ENCODE results near the gene TMEM256. TPM values are rescaled to one million over a fixed set of nuclear protein-coding genes. Genes with fewer than 3 reads are reported as not detected.

TMEM256 gene
- total and polyA plus RNA-seq, 11 donors = 51.9 to 195 (median 69.8) TPM

GRCh38 chr17:7431231-7431630 lies 27.3 kb upstream of the TMEM256 start:
- Histone ChIP-seq H3K27me3 (peaks cover 0 to 3% (median 0%) of the 10 kb centered on the region in 9 donors), H3K27ac (no peak overlapping the region), H3K4me3 (no peak overlapping the region), H3K9me3 (no peaks in the 10 kb centered on the region), H3K4me1 (peaks cover 0 to 16% (median 9%) of the 10 kb centered on the region in 12 donors), H3K36me3 (no peaks in the 10 kb centered on the region)
- WGBS, 4 donors = 74 to 100% (median 91%) methylated on average over 1 of the region's 1 CpG
- ATAC-seq = no peak
- intact Hi-C loops (cut with DNase I) = loop anchor here in 1 of 10 donors (10.0 kb wide), 2 partner anchors 54 to 76 kb away; partner anchors contain the start of genes KCTD11, POLR2A, SLC35G6 and TMEM95
- TF ChIP-seq CTCF (IDR thresholded peaks at IDR 0.05) (no peak), POLR2A (IDR thresholded peaks at IDR 0.05) (no peak)
- DNase-seq = peak in 1 of 5 donors; percentile 16

- intact Hi-C loops (cut with DNase I) = loop anchor here in 2 of 10 donors (10.0 kb wide), 3 partner anchors 55 to 75 kb away; partner anchors contain the start of genes KCTD11 (in 1 of the 2), POLR2A (in 1 of the 2), SLC35G6 (in 1 of the 2) and TMEM95 (in 1 of the 2)
- Histone ChIP-seq H3K27ac (no peak overlapping the region), H3K27me3 (no peaks in the 10 kb centered on the region), H3K36me3 (no peaks in the 10 kb centered on the region), H3K4me1 (peaks cover 0 to 2% (median 0%) of the 10 kb centered on the region in 12 donors), H3K9me3 (no peaks in the 10 kb centered on the region), H3K4me3 (no peak overlapping the region)
- TF ChIP-seq POLR2A (IDR thresholded peaks at IDR 0.05) = no peak
- no peak for TF ChIP-seq CTCF (IDR thresholded peaks at IDR 0.05)
- DNase-seq = peak in 1 of 5 donors; percentile 23
- ATAC-seq = no peak
- 90 to 94% (median 92%) methylated on average over 10 of the region's 10 CpGs for WGBS, 4 donors
Observed at GRCh38 chr17:7429722-7430121, 25.8 kb upstream of the TMEM256 start.

GRCh38 chr17:7428557-7428956 lies 24.7 kb upstream of the TMEM256 start, which contains the start of gene SPEM3:
Gene SPEM3 (plus strand): TSS chr17:7428857. CDS start chr17:7428903, 46 bp downstream.
- H3K36me3 ChIP-seq = no peaks in the 10 kb centered on the region
- intact Hi-C loops (cut with DNase I) = loop anchor here in 1 of 10 donors (10.0 kb wide), 1 partner anchor 54 kb away; no protein-coding TSS in a partner anchor
- TF ChIP-seq CTCF (IDR thresholded peaks at IDR 0.05) (no peak), POLR2A (IDR thresholded peaks at IDR 0.05) (no peak)
- 69 to 86% (median 78%) methylated on average over 3 to 5 of the region's 5 CpGs for WGBS, 4 donors
- no peak within 1 kb of the TSS for H3K4me3 ChIP-seq
- no peak within 1 kb of the TSS for H3K27ac ChIP-seq
- H3K27me3 ChIP-seq = no peaks in the 10 kb centered on the region
- no peaks in the 10 kb centered on the region for H3K9me3 ChIP-seq
- no peaks in the 10 kb centered on the region for H3K4me1 ChIP-seq
- DNase-seq (peak in 1 of 5 donors; percentile 8), ATAC-seq (no peak)

- DNase-seq (peak in 1 of 5 donors; percentile 15), ATAC-seq (no peak)
- no peak for TF ChIP-seq CTCF (IDR thresholded peaks at IDR 0.05)
- no peak for TF ChIP-seq POLR2A (IDR thresholded peaks at IDR 0.05)
- intact Hi-C loops (cut with DNase I) = loop anchor here in 1 of 10 donors (10.0 kb wide), 1 partner anchor 53 kb away; no protein-coding TSS in a partner anchor
- WGBS, 4 donors = 88 to 92% (median 89%) methylated on average over 7 of the region's 7 CpGs
- no peaks in the 10 kb centered on the region for H3K4me1 ChIP-seq
- H3K27ac ChIP-seq = no peak overlapping the region
- no peaks in the 10 kb centered on the region for H3K27me3 ChIP-seq
- no peaks in the 10 kb centered on the region for H3K9me3 ChIP-seq
- H3K4me3 ChIP-seq = no peak overlapping the region
- H3K36me3 ChIP-seq = no peaks in the 10 kb centered on the region
Observed at GRCh38 chr17:7427549-7427948, 23.7 kb upstream of the TMEM256 start.

All from heart left ventricle (tissue), 16 donors.